NOMO-1 treated with DMSO at 0.1 percent for 48 hours (cell line): ENCODE data around the gene PPIL6.
"Not testable (repeated sequence)": the region's sequence is repeated elsewhere in the genome, so short reads cannot be mapped to it uniquely, and the experiment has no call there.

ENCODE experiments used
- DNase-seq: peaks from one replicate; lab custom pipeline; 2025; ENCODE audit not compliant: unreplicated experiment; lab: John Stamatoyannopoulos, UW

The PPIL6 gene

GRCh38 chr6:109369728-109370127, 70.7 kb downstream of the PPIL6 start:
- DNase-seq = no peak

GRCh38 chr6:109364382-109365078, 75.9 kb downstream of the PPIL6 start:
- DNase-seq = not testable (repeated sequence)

GRCh38 chr6:109363753-109364152, 76.7 kb downstream of the PPIL6 start:
- no peak for DNase-seq

DNA sequence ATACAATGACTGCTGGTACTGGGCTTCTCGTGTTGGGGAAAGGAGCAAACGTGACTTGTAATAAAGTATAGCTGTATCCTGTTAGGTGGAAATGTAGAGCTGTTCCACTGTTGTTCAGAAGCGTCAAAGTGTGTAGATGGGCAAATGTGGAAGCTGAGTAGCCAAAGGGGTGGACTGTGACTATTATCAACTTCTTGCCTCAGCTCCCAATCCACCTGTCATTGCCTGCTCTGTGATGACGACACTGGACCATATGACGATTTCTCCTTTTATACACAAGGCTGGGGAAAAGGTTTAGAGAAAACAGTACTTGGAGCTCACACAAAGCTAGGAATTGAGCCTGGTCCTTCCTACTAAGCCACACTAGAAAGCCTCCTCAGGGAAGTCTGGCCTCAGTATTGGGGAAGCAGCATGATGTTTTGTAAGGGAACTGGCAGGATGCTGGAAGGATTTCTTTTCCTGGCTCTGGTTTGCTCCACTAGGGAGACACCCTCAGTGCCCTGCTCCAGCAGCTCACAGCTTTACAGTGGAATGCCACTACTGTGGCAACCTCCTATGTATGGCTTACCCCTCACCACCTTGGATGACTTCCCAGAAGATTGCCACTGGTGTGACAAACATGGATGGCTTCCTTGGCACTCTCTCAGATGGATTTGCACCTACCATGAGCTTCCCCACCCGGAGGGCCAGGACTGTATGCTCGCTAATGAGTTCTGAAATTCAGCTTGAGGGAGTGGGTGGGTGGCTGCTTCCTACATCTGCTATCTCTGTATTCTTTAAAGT, 78.1 kb downstream of the PPIL6 start:
- no peak for DNase-seq

DNA sequence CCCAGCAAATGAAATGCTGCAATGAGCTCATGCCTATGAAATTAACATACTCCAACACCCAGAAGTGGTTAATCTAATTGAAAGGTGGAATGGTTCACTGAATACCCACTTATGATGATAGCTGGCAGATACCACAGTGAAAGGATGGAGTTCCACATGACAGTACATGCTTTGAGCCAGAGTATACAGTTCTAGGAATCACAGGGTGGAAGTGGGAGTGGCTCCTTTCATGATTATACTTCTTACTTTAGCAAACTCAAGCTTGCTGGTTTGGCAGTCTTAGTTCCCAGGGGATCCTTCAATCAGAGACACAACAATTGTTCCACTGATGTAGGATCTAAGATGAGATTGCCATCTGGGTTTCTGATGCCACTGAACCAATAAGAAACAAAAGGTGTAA, 79.6 kb downstream of the PPIL6 start:
- no peak for DNase-seq

GRCh38 chr6:109360281-109360680, 80.1 kb downstream of the PPIL6 start:
- no peak for DNase-seq

DNA sequence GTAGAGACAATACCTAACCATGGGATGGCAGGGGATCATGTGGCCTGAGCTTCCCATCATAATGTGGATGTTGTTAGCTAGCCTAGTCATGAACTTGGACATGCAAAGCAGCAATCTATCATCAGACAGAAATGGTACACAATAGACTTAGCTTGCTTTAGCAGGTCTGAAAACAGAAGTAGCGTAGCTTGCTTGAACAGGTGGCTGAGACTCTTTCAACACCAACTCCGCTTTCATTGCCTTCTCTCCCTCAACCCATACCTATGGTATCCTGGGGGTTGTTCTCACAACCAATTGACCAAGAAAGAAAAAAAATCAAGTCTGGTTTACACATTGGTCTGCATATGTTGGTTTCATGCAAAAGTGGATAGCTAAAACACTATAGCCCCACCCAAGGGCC, 81.2 kb downstream of the PPIL6 start:
- no peak for DNase-seq

- DNase-seq = no peak
Measured at GRCh38 chr6:109358204-109358603, 82.2 kb downstream of the PPIL6 start.

DNA sequence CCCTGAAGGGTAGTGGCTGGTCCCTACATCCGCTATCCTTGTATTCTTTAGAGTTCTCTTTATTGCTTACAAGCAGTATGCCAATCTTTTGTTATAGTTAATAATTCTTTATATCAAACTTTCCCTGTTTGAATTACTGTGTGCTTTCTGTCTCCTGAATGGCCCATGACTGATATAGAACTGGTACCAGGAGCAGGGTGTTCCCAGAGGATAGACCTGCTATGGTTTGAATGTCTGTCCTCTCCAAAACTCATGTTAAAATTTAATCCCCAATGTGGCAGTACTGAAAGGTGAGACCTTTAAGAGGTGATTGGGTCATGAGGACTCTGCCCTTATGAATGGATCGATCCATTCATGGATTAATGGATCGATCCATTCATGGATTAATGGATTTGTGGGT, 84.2 kb downstream of the PPIL6 start:
- DNase-seq = no peak

- no peak for DNase-seq
Measured at GRCh38 chr6:109351231-109352130, 88.9 kb downstream of the PPIL6 start.

DNA sequence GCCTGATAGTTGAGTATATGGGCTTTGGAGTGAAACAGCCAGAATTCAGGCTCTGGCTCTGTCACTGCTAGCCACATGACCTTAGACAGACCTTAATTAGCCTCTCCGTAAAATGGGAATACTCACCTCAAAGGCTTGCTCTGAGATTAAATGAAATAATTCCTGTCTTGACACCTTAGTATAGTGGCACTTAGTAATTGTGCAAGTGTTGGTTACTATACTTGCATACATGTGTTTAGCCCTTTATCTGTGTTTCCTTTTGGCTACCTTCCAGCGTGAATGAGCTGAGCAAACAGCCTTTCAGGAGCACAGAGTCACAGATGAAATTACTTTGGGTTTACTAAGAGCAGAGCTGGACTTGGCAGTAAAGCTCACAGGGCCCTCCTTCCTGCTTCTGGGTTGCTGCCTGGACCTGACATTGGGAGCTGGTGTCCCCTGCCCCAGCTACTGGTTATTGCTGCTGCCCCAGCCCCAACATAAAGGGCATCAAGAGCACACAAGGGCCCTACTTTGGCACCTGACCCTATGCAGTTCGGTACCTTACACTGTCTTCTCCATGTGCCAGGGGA, 90.9 kb downstream of the PPIL6 start:
- DNase-seq = no peak

DNA sequence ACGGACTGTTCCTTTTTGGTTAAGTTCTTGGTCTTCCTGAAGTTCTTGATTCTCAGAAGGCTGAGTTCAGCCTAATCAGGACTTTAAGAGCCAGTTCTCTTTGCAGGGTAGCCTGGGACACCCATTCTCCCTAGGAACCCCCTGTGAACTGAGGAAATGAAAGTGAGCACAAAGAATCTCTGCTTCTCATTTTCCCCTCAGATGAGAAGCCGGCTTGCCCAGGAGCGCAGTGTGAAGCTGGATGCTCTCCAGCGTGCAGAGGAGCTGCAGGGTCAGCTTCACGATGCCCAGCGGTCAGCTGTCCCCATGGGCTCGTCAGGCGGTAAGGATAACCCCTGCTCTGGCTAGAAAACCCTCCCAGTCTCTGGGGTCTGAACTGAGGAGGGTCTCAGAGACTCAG, 92.2 kb downstream of the PPIL6 start:
- no peak for DNase-seq

GRCh38 chr6:109347779-109348178, 92.6 kb downstream of the PPIL6 start:
- no peak for DNase-seq

GRCh38 chr6:109345986-109346385, 94.4 kb downstream of the PPIL6 start:
- no peak for DNase-seq

GRCh38 chr6:109344226-109344625, 96.2 kb downstream of the PPIL6 start:
- DNase-seq = no peak

DNA sequence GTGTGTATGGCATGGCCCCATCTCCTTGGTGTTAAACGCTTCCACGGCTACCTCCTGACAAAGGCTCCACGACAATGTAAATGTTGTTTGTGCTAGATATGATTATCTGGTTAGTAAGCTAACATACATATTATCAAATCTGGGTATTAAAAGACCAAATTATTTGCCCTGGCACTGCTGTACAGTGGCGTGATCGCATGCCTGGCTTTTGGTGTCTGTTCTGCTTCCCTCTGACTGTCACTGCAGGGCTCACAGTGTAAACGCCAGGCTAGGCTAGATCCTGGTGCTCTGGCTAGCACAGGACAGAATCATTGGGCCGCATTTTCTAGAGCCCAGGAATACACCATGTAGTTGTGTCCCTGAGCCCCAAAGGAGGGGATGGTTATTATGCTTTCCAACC, 96.9 kb downstream of the PPIL6 start:
- DNase-seq = no peak

- no peak for DNase-seq
Measured at GRCh38 chr6:109342911-109343310, 97.5 kb downstream of the PPIL6 start.

GRCh38 chr6:109342506-109342905, 97.9 kb downstream of the PPIL6 start:
- no peak for DNase-seq

GRCh38 chr6:109340811-109341210, 99.6 kb downstream of the PPIL6 start:
- no peak for DNase-seq
